HG02610 (cell line): ENCODE results near the gene PIEZO1.

ENCODE experiments used
- ATAC-seq: cut with Tn5 transposase; IDR thresholded peaks from one replicate; pipeline ENCODE4 v1.9.1; 2021; ENCODE audit warnings: mild to moderate bottlenecking, moderate library complexity; ENCODE audit not compliant: unreplicated experiment

PIEZO1 gene

DNA sequence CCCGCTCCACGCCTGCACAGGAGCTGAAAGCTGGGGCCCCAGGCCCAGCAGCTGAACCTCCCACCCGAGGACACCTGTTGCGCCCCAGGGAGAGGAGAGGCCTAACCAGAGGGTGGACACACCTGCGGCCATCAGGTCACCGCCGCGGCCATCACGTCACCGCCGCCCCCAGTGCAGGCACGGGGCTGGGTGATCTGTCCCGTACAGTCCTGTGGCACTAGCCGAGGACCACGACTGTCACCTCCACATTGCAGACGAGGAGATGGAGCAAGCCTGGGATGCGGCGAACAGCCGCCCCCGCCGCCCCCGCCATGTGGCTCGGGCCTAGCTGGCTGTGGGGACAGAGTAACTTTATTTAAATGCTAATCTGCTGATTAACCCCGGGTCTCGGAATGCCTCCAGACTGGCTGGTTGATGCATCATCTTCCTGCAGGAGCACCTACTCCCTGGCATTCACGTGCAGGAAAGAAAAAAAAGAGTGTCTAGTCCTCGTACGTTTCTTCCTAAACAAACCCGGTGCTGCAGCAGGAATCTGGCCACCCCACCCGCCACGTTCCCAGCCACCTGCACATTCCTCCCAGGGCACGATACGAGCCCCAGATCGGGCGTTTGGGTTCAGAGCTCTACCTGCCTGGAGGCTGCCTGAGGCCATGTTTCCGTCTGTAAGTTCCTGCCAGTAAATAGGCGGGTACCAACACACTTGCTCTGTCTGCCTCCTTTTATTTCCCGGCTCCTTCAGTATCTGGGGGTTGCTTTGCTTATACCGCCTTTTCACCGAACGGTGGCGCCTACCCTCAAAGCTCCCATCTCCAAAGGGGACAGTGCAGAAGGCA is 29.9 kb downstream of the PIEZO1 start:
- ATAC-seq = no peak

DNA sequence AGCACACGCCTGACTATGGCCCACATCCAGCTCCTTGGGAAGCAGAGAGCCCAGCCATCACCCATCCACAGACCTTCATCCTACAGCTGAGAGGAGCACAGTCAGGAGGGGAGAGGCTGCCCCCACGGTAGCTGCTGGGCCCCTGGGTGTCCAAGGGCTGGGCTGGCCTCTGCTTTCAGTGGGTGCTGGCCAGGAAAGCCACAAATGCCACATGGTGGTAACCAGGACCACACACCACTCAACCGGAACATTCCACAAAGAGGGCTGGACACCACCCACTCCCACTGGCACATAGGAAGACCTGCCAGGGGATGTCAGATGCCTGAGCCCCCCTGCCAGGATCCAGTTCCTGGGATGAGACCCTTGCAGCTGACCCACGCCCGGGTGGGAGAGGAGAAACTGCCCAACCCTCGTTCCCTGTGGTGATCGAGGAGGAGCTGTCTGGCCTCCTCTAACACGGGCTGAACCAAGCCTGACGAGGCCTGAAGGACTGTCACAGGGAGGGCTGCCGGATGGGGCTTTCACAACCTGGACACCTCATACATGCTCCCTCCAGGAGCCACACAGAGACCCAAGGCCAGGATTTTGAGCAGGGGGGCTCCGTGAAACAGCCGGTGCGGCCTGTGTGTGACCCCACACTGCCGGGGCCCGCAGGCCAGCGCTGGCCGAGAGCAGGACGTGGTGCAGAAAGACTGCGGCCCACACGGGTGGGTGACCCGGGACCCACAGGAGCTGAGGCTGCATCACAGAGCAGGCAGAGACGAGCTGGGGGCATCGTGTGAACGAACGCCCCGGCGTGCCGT is 30.7 kb downstream of the PIEZO1 start:
- no peak for ATAC-seq

DNA sequence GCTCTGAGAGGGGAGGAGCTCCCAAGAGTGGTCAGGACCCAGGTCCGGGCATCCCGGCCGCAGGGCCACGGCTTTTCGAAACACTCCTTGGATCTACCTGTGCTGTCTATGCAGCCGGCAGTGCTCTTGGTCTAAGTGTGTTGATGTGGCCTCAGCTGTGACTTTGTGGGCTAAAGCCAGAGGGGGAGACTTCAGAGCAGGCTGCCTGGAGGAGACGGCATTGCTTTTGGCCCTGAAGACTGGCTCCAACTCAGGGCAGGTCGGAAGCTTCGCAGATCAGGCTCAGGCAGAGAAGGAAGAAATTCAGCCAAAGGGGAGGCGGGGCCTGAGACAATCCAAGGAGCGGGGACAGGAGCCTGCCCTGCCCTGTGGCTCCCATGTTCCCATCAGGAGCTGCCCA is 31.4 kb downstream of the PIEZO1 start:
- ATAC-seq = no peak

DNA sequence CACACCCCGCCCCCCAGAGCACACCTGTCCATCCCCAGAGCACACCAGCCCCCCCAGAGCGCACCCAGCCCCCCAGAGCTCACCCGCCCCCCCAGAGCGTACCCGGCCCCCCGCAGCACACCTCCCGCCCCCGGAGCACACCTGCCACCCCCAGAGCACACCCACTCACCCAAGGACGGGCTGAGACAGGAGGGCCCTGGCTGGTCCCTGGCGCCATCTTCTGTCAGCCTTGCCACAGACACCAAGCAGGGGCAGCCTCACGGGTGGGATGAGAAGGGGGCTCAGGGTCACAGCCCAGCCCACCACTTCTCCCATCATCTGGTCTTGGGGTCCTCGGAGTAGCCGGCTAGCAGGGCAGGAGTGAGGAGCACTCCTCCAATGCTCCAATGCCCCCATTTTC is 31.8 kb downstream of the PIEZO1 start:
- no peak for ATAC-seq

DNA sequence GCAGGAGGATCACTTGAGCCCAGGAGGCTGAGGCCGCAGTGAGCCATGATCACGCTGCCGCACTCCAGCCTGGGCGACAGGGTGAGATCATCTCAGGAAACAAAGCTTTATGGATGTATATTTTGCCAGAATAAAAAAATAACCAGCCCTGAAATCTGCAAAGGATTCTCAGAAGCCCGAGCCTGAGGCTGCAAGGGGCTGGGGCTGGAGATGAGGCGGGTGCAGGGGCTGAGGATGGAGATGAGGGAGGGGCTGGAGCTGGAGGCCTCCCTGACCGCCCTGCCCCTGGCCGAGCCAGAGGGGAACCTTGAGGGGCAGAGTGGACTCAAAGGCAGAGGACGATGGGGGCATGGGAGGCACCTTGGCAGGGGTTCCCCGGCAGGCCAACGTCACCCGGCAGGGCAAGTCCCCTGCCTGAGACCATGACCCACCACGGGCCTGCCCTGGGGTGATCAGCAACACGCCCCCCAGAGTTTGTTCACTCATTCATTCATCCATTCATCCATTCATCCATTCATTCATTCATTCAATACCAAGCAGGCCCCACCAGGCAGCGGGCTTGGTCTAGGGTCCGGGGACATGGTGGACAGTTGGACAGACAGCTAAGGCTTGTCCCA is 32.5 kb downstream of the PIEZO1 start:
- no peak for ATAC-seq

DNA sequence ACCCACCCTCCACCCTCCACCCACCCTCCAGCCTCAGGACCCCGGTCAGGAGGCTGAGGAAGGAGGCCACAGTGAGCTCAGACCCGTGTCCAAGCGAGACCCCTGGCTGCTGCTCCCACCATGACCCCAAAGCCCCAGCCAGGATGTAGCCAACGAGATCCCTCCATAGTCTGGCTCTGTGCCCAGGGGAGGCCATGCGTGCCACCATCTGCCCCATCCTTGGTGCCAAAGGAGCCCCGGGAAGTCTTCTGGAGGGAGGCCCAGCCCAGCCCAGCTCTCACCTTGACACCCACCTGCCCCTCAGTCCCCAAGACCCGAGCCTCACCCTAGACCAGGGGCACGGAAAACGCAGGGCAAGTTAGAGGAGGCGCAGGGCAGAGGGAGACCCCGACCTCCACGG is 34.2 kb downstream of the PIEZO1 start:
- no peak for ATAC-seq

DNA sequence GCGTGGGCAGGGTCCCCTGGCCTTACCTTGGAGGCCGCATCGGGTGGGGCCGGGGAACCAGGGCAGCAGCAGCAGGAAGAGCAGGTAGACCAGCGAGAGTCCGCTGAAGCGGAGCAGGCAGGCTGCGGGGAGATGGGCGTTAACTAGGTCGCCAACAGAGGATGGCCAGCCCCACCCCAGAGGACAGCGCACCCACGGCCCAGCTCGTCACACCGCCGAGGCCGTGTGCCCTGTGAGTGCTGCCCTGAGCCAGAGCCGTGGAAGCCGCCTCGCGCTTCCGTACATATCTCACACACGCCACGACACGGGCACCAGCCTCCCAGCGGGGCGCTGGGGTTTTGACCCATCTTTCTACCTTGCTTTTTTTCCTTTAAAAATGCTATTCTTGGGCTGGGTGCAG is 35.7 kb downstream of the PIEZO1 start:
- ATAC-seq = no peak

DNA sequence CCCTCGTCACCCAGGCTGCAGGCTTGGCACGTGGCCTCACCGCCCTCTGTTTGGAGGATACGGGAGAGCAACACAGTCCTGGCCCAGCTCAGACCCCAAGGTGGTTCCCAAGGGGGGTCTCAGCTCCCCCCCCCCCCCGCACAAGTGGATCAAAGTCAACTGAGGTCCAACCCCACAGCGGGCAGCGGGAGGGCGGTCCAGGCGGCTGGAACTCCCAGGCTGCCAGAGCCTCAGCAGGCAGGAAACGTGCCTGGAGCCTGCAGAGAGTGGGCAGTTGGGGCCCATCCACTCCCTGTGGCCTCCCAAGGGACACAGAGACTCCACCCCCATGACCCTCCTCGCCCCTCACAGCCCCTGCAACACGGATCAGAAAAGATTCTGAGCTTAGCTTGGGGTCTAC is 36.7 kb downstream of the PIEZO1 start:
- ATAC-seq = no peak

GRCh38 chr16:88747588-88748301 is 37.3 kb downstream of the PIEZO1 start:
- ATAC-seq = no peak

GRCh38 chr16:88746506-88746905 is 38.5 kb downstream of the PIEZO1 start:
- no peak for ATAC-seq

- ATAC-seq = no peak
These were observed 40.2 kb downstream of the PIEZO1 start for GRCh38 chr16:88744577-88745521.

DNA sequence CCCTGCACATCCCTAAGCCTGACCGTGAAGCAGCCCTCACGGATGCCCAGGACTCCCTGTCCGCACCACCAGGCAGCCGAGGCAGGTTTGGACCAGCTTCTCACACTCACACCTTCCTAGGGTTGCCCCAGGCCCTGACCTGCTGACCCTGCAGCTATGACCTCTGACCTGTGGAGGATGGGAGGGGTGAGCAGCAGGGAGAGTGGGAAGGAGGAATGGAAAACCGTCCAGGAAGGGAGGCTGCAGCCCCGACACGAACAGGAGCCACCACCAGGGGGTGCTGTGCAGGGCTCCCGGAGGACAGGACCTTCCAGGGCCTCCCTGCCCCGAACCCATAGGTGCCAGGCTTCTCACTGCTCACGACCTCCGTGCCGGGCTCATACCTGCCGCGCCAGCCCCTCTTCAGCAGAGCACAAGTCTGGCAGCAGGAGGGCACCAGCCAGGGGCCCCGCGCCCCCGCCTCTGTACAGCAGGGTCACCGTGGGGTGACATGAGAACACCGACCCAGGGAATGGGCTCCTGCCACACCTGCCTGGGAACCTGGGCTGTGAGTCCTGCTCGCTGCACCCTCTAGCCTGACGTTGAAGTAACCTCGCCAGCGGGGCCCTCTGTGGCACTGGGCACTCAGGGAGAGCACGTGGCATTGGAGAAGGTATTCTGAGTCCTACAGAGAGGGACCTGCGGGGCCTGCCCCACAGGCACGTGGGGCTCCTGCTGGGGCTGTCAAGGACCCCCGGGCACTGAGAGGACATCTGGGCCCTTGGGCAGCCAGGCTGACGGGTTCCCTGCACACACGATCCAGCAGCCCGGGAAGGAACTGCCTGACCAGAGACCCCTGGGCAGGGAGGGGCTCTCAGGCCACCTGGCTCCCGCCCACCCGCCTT is 41.1 kb downstream of the PIEZO1 start:
- no peak for ATAC-seq

- no peak for ATAC-seq
These were observed 42.0 kb downstream of the PIEZO1 start for GRCh38 chr16:88742896-88743605.

GRCh38 chr16:88741368-88741767 is 43.7 kb downstream of the PIEZO1 start:
- no peak for ATAC-seq

DNA sequence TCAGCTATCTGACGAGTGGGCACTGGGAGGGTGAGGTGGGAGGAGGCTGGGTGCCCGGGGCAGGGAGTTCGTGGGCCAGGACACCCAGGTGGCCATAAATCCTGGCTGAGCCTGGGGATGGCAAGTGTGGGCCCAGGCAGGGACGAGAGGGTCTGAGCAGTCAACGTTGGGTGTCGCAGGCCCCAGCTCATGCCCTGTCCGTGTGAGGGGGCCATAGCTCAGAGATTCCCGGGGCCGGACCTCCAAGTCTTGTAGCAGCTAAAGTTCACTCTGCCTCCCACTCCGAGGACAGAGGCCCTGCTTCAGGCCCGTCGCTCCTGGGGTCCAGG is 44.3 kb downstream of the PIEZO1 start:
- ATAC-seq = no peak

DNA sequence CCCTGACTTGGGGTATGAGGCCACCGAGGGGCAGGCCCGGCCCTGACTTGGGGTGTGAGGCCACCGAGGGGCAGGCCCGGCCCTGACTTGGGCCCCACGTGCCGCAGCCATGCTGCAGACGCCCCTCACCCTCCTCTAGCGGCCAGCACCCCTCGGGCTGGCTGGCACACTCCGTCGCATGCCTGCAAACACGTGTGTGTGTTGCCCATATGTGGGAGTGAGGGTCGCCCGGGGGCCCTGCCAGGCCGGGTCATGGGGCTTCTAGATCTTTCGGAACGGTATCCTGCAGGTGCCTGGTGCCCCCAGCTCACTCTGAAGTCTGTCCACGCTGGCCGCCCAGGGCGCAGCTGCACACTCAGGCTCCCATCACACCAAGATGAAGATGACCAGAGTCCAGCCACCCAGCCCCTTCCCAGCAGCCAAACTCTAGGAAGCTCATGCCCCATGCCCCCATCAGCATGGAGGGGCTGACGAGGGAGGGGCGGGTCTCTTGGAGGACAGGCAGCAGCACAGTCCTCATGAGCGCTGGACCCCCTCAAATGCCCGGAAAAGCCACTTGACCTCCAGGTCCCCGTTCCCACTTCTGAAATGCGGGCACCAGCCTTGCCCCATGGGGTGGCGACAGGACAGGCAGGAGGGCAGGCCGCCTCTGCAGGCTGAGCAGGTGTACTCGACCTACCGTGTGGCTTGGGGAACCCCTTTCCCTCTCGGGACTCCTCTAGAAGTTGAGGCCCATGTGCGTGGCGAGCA is 44.9 kb downstream of the PIEZO1 start:
- no peak for ATAC-seq

DNA sequence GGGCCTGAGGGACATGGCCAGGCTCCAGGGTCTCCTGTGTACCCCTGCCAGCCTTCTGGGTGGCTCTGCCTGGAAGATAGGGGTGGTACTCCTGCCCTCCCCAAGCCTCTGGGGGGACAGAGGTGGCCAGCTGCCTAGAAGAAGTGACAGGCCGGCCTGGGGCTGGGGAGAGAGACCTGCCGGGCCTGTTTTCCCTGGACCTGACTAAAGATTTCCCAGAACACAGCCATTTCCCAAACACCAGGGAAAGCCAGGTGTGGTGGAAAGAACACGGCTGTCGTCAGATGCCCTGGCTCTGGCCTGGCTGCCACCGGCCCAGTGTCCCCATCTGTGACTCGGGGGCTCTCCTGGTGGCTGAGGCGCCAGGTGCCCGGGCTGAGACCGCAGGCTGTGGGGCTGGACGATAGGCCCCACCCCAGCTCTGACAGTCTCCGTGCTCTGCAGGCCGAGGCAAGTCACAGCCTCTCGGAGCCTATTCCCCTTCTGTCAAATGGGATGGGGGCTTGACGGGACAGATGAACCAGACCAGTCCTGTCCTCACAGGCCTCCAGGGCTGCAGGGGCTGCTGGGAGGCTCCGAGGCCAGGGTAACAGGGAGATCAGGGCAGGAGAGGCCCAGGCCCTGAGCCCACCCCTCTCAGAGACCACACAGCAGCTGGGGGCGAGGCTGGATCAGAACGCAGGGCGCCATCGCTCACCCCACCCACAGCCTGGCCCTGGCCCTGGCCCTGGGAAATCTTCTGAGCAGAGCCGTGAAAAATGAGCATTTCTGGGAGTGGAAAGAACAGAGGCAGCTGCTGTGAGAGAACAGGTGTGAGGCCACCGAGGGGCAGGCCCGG is 45.7 kb downstream of the PIEZO1 start:
- ATAC-seq = no peak
